T-helper 1 cell treated with Interleukin-12 subunit alpha and Interleukin-12 subunit beta and Interleukin-4 antibody, amounts not matched to agents 30 ng/mL and 1 ng/mL, for 36 hours (primary cell): ENCODE results near the gene SEC61B. TPM values are rescaled to one million over a fixed set of nuclear protein-coding genes. Genes with fewer than 3 reads are reported as not detected.

ENCODE experiments used
- intact Hi-C: fragments of 100-400 bp; cut with micrococcal nuclease; formaldehyde crosslinking; loops from one replicate; pipeline ENCODE4 v1.15.1; 2024
- total RNA-seq: library from RNA; stranded (reverse); gene quantifications from 2 replicates; pipeline ENCODE4 v1.2.3, GENCODE V29; 2022

Gene SEC61B
- total RNA-seq, 1 donor from 2014 or later = 189 TPM

DNA sequence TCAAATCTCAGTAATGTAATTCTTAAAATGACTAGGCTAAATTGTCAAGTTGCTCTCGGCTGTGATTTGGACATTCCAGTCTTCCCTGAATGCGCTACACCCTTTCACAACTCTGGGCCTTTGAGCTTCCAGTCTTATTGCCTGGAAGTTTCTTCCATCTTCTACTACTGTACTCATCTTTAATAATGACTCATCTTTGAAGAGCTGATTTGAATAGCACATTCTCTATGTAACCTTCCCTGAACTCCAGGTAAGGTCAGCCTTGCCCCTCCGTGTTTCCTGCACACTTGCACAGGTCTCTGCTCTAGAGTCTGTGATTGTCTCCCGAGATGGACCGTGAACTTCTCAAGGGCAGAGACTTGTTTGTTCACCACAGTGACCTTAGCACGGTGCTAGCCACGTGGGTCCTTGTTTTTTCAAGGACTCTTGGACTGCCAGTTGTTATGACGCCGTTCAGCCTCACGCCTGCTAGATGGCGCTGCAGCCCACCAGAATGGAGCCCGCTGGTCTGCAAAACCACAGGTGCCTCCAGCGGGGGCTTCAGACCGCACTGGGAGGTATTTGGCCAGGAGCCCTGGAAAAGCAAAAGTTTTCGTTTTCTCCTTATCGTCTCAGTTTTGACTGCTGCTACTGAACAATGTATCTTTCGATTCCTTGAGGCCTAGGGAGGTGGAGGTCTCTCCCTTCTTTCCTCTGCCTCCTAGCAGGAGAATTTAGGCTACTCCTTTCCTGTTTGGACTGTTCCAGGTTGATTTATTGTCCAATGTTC lies 44.4 kb downstream of the SEC61B start:
- intact Hi-C loops = loop anchor here (1.0 to 10.0 kb wide), 8 partner anchors 82 to 1172 kb away; partner anchors contain the start of genes ERP44 and INVS

DNA sequence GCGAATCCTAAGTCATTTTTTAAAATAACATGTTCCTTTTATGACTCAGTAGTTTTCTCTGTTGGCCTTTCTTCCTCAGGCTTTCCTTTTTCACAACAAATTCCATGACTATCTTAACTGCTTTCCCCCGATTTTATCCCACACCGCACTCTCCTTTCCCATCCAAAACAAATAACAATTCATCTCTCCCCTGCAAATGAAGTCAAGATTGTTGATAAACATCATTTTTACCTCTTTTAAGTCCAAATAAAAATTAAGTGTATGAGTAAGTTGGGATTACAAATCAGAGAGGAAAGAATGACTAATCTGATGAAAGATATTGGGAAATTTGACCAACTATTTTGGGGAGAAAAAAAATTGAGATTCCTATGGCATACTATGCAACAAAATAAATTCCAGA lies 47.3 kb downstream of the SEC61B start:
- intact Hi-C loops = loop anchor here (5.0 to 10.0 kb wide), 2 partner anchors 828 to 945 kb away; partner anchors contain the start of genes ERP44 and INVS

DNA sequence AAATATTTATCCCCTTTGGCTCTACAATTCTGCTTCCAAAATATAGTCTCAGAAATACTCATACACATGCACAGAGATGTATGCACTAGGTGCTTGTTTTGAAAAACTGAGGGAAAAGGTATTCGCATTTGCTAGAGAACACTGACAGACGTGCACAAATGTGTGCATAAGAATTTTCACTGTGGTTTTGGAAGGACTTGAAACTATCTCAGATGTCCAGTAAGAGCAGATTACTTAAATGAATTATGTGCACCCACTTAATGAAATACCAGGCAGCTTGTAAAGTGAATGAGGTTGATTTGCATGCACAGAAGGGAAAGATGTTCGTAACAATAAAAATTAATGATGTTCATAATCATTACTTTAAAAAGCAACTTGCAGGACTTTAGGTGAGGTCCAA lies 48.4 kb downstream of the SEC61B start:
- intact Hi-C loops = no loop called here

DNA sequence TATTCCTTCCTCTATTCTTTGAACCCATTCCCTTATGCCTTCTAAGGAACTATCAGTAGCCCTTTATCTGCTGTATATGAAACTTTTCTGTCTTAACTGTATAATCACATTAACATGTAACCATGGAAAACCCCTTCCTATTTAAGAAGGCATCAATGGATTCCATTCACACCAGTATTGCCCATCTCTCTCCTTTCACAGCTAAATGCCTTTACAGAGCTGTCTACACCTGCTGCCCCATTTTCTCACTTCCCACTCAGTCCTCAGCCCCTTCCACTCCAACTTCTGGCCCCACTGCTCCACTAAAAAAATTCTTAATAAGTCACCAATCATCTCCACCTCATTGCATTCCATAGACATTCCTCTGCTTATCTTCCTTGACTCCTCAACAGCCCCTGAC lies 50.8 kb downstream of the SEC61B start:
- intact Hi-C loops = no loop called here

DNA sequence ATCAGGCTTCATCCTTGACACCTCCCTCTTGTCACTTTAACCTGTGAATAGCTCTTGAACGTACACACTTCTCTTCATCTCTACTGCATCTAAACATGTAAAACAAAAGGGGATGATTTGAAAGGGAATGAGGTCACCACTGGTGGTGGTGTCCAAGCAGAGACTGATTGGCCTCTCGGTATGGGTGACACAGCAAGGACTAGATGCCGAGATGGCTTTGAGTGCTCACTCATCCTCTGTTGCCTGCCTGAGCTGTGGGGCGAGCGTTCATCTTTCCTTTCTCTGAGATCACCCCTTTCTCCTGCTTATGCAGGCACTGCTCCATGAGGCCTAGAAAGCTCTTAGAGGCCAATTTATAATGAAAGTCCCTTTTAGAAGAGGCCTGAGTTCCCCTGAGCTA lies 51.9 kb downstream of the SEC61B start:
- intact Hi-C loops = no loop called here

DNA sequence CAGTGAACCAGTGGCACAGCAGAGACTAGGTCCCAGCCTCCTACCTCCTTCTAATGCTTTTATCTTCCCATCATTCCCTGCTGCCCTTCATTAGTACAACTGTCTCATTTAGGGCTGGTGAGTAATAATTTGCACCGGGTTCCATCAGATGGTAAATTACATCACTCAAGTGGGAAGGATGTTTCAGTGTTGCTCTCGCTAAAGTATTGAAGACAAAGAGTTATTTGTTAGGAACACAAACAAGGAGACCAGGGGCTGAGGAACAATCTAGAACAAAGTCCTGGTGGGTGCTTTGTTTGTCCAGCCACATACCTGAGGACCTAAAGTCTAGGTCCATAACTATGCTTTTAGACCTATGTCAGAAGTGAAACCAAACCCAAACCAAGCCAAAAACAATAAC lies 52.4 kb downstream of the SEC61B start:
- intact Hi-C loops = no loop called here

Other genes with a start within 250 kb of the SEC61B start
- 116 and 118 TPM in 2 replicates for gene TGFBR1, start 117.2 kb upstream of the SEC61B start, total RNA-seq
- gene ALG2, start 340 bp upstream of the SEC61B start, total RNA-seq = 37.4 and 42.1 TPM in 2 replicates